PFSK-1 (cell line): ENCODE data around the gene KCNQ1.

Source experiments
- FOXP2 ChIP-seq: optimal IDR thresholded peaks from 2 replicates; pipeline ENCODE3; 2011; ENCODE audit warnings: borderline replicate concordance, control low read depth, inconsistent platforms; ENCODE audit not compliant: insufficient read depth; ENCODE audit errors: extremely low read length, extremely low read depth
- POLR2AphosphoS5 ChIP-seq: IDR thresholded peaks from 2 replicates; pipeline ENCODE4 v1.6.1; 2012; ENCODE audit warnings: low read depth, mild to moderate bottlenecking, control low read depth, low read length, moderate library complexity
- REST ChIP-seq, 2 experiments: IDR thresholded peaks; 2 replicates each; pipeline versions ENCODE4 v1.6.1 to v1.8.0; 2011 to 2012; ENCODE audit warnings: low read depth in 2 of 2, low read length in 2 of 2, control low read depth in 1 of 2, inconsistent platforms in 1 of 2, mild to moderate bottlenecking in 1 of 2, moderate library complexity in 1 of 2; ENCODE audit not compliant: insufficient read depth in 1 of 2
- SIN3A ChIP-seq: IDR thresholded peaks from 2 replicates; pipeline ENCODE4 v1.6.1; 2012; ENCODE audit warnings: mild to moderate bottlenecking, low read length, moderate library complexity, borderline replicate concordance; ENCODE audit not compliant: insufficient read depth
- TAF1 ChIP-seq: IDR thresholded peaks from 2 replicates; pipeline ENCODE4 v1.6.1; 2012; ENCODE audit warnings: low read length, control low read depth, borderline replicate concordance; ENCODE audit not compliant: insufficient read depth

Gene KCNQ1

GRCh38 chr11:2820976-2821375 is 376.2 kb downstream of the KCNQ1 start:
- TF ChIP-seq TAF1 (no peak), REST (IDR thresholded peaks at IDR 0.05; ENCODE audit: insufficient read depth in 1 of 2, low read depth in 2 of 2, low read length in 2 of 2) (no peak), FOXP2 (no peak), SIN3A (no peak), POLR2AphosphoS5 (no peak)

GRCh38 chr11:2821891-2822290 is 377.1 kb downstream of the KCNQ1 start:
- TF ChIP-seq REST (IDR thresholded peaks at IDR 0.05; ENCODE audit: insufficient read depth in 1 of 2, low read depth in 2 of 2, low read length in 2 of 2) (no peak), SIN3A (no peak), FOXP2 (no peak), POLR2AphosphoS5 (no peak), TAF1 (no peak)

- TF ChIP-seq REST (IDR thresholded peaks at IDR 0.05; ENCODE audit: insufficient read depth in 1 of 2, low read depth in 2 of 2, low read length in 2 of 2) = no peak
- TF ChIP-seq POLR2AphosphoS5 = no peak
- no peak for TF ChIP-seq FOXP2
- no peak for TF ChIP-seq SIN3A
- no peak for TF ChIP-seq TAF1
Measured at GRCh38 chr11:2824851-2825250, 380.0 kb downstream of the KCNQ1 start.

- TF ChIP-seq SIN3A = no peak
- TF ChIP-seq FOXP2 = no peak
- TF ChIP-seq POLR2AphosphoS5 = no peak
- no peak for TF ChIP-seq REST (IDR thresholded peaks at IDR 0.05; ENCODE audit: insufficient read depth in 1 of 2, low read depth in 2 of 2, low read length in 2 of 2)
- no peak for TF ChIP-seq TAF1
Measured at GRCh38 chr11:2825261-2825888, 380.6 kb downstream of the KCNQ1 start.
